ENCODE measurements around the gene PCA3. TPM values are rescaled to one million over a fixed set of nuclear protein-coding genes. Genes with fewer than 3 reads are reported as not detected.

Gene PCA3
- total RNA-seq, 6 experiments from 2014 or later: not detected

- no peak for TF ChIP-seq CTCF (IDR thresholded peaks at IDR 0.05)
- H3K4me1 Mint-ChIP-seq (ENCODE audit: low read depth): no peaks in the 10 kb centered on the region
- H3K36me3 Mint-ChIP-seq (ENCODE audit: low read depth): no peaks in the 10 kb centered on the region
- no peak for DNase-seq
- H3K4me3 Mint-ChIP-seq: no peak overlapping the region
- H3K27me3 Mint-ChIP-seq (ENCODE audit: insufficient read depth): peaks cover 10% of the 10 kb centered on the region
- H3K27ac Mint-ChIP-seq: no peak overlapping the region
- H3K9me3 Mint-ChIP-seq: no peaks in the 10 kb centered on the region
Measured at GRCh38 chr9:76789840-76790239, 25.6 kb downstream of the PCA3 start.

GRCh38 chr9:76793784-76794431, 29.7 kb downstream of the PCA3 start:
- Mint-ChIP-seq H3K9me3 (no peaks in the 10 kb centered on the region), H3K4me3 (no peak overlapping the region), H3K27me3 (ENCODE audit: insufficient read depth) (peaks cover 12% of the 10 kb centered on the region), H3K4me1 (ENCODE audit: low read depth) (no peaks in the 10 kb centered on the region), H3K27ac (no peak overlapping the region), H3K36me3 (ENCODE audit: low read depth) (no peaks in the 10 kb centered on the region)
- DNase-seq: no peak
- TF ChIP-seq CTCF (IDR thresholded peaks at IDR 0.05): no peak

DNA sequence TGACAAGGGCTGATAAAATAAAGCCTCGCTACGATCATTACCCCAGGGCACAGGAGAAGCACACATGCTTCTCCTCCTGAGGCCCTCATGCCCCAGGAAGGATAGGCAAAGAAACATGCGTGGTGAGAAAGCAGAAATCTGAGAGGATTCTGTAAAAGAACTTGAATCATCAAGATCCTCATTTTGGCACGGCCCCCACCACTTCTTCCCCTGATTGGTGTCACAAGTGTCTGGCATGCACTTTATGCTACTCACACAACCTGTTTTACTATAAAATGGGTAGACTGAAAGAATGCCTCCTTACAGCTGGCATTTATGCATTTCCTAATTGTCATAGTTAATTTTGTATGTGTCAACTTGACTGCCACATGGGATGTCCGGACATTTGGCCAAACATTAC, 32.1 kb downstream of the PCA3 start:
- H3K27me3 Mint-ChIP-seq (ENCODE audit: insufficient read depth): peaks cover 14% of the 10 kb centered on the region
- no peak for TF ChIP-seq CTCF (IDR thresholded peaks at IDR 0.05)
- H3K4me1 Mint-ChIP-seq (ENCODE audit: low read depth): no peaks in the 10 kb centered on the region
- no peak overlapping the region for H3K4me3 Mint-ChIP-seq
- H3K9me3 Mint-ChIP-seq: no peaks in the 10 kb centered on the region
- DNase-seq: no peak
- no peak overlapping the region for H3K27ac Mint-ChIP-seq
- H3K36me3 Mint-ChIP-seq (ENCODE audit: low read depth): no peaks in the 10 kb centered on the region

- Mint-ChIP-seq H3K27ac (no peak overlapping the region), H3K9me3 (no peaks in the 10 kb centered on the region), H3K4me1 (ENCODE audit: low read depth) (no peaks in the 10 kb centered on the region), H3K36me3 (ENCODE audit: low read depth) (no peaks in the 10 kb centered on the region), H3K4me3 (no peak overlapping the region), H3K27me3 (ENCODE audit: insufficient read depth) (peaks cover 14% of the 10 kb centered on the region)
- no peak for DNase-seq
- TF ChIP-seq CTCF (IDR thresholded peaks at IDR 0.05): no peak
Measured at GRCh38 chr9:76798527-76798926, 34.3 kb downstream of the PCA3 start.

DNA sequence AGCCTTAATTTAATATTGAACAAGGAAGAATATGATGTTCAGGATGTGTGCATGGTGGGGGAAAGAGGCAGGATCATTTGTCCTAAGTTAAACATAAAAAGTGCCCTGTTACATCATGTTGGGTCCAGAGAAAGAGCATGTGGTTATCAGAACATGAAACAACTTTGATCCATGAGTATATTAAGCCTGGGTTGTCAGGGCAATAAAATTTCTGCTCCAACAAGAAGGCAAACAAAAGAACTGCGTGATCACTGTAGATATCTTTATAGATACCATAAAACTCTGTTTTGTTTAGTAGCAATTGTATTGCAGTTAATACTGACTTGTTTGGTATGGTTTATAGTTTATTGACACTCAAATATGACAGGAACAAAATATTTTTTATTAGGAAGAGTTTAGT, 35.2 kb downstream of the PCA3 start:
- no peak for TF ChIP-seq CTCF (IDR thresholded peaks at IDR 0.05)
- no peaks in the 10 kb centered on the region for H3K9me3 Mint-ChIP-seq
- peaks cover 16% of the 10 kb centered on the region for H3K27me3 Mint-ChIP-seq (ENCODE audit: insufficient read depth)
- no peak overlapping the region for H3K27ac Mint-ChIP-seq
- H3K4me3 Mint-ChIP-seq: no peak overlapping the region
- H3K36me3 Mint-ChIP-seq (ENCODE audit: low read depth): no peaks in the 10 kb centered on the region
- no peaks in the 10 kb centered on the region for H3K4me1 Mint-ChIP-seq (ENCODE audit: low read depth)
- DNase-seq: no peak

- DNase-seq: no peak
- peaks cover 17% of the 10 kb centered on the region for H3K27me3 Mint-ChIP-seq (ENCODE audit: insufficient read depth)
- H3K4me3 Mint-ChIP-seq: no peak overlapping the region
- H3K36me3 Mint-ChIP-seq (ENCODE audit: low read depth): no peaks in the 10 kb centered on the region
- H3K9me3 Mint-ChIP-seq: no peaks in the 10 kb centered on the region
- no peak overlapping the region for H3K27ac Mint-ChIP-seq
- no peaks in the 10 kb centered on the region for H3K4me1 Mint-ChIP-seq (ENCODE audit: low read depth)
- no peak for TF ChIP-seq CTCF (IDR thresholded peaks at IDR 0.05)
Measured at GRCh38 chr9:76800901-76801300, 36.7 kb downstream of the PCA3 start.
